Measurements from ENCODE around the gene TMCO5A. TPM values are rescaled to one million over a fixed set of nuclear protein-coding genes. Genes with fewer than 3 reads are reported as not detected.
"Not testable (repeated sequence)": the region's sequence is repeated elsewhere in the genome, so short reads cannot be mapped to it uniquely, and the experiment has no call there.

The TMCO5A gene
- not detected for polyA plus RNA-seq (ENCODE audit: insufficient read length)

- no peak for DNase-seq
Measured at GRCh38 chr15:37934340-37934739, at the start of gene TMCO5A. Gene TMCO5A (plus strand): TSS chr15:37934640. CDS start chr15:37936324, 1,684 bp downstream.

GRCh38 chr15:37885651-37886050, 48.8 kb upstream of the TMCO5A start:
- no peak for DNase-seq

- DNase-seq = no peak
Measured at GRCh38 chr15:37888356-37888755, 46.1 kb upstream of the TMCO5A start.

GRCh38 chr15:37891766-37892368, 42.6 kb upstream of the TMCO5A start:
- DNase-seq = no peak

- no peak for DNase-seq
Measured at GRCh38 chr15:37893309-37893708, 41.1 kb upstream of the TMCO5A start.

- DNase-seq = no peak
Measured at GRCh38 chr15:37898362-37898761, 36.1 kb upstream of the TMCO5A start.

- DNase-seq = no peak
Measured at GRCh38 chr15:37900326-37901221, 33.9 kb upstream of the TMCO5A start.

- DNase-seq = no peak
Measured at GRCh38 chr15:37902126-37902525, 32.3 kb upstream of the TMCO5A start.

- DNase-seq = no peak
Measured at GRCh38 chr15:37903919-37904625, 30.4 kb upstream of the TMCO5A start.

- no peak for DNase-seq
Measured at GRCh38 chr15:37907136-37907535, 27.3 kb upstream of the TMCO5A start.

- DNase-seq = peak; percentile 2
Measured at GRCh38 chr15:37921527-37922385, 12.7 kb upstream of the TMCO5A start.

- DNase-seq = no peak
Measured at GRCh38 chr15:37926136-37926535, 8.3 kb upstream of the TMCO5A start.

GRCh38 chr15:37929238-37929637, 5.2 kb upstream of the TMCO5A start:
- DNase-seq = no peak

GRCh38 chr15:37931321-37931720, 3.1 kb upstream of the TMCO5A start:
- no peak for DNase-seq

- no peak for DNase-seq
Measured at GRCh38 chr15:37931868-37932267, 2.6 kb upstream of the TMCO5A start.

GRCh38 chr15:37932549-37932948, 1.9 kb upstream of the TMCO5A start:
- no peak for DNase-seq

GRCh38 chr15:37933666-37934065, 774 bp upstream of the TMCO5A start:
- no peak for DNase-seq

GRCh38 chr15:37940876-37941275, 6.4 kb downstream of the TMCO5A start:
- DNase-seq = no peak

GRCh38 chr15:37941779-37942178, 7.3 kb downstream of the TMCO5A start:
- no peak for DNase-seq

- DNase-seq = no peak
Measured at GRCh38 chr15:37951999-37952398, 17.6 kb downstream of the TMCO5A start.

- not testable (repeated sequence) for DNase-seq
Measured at GRCh38 chr15:37960742-37961141, 26.3 kb downstream of the TMCO5A start.

GRCh38 chr15:37967788-37968187, 33.3 kb downstream of the TMCO5A start:
- DNase-seq = no peak

All from hindlimb muscle (tissue), 1 donor.